HFFc6 (cell line): ENCODE measurements around the gene PRMT9. TPM values are rescaled to one million over a fixed set of nuclear protein-coding genes. Genes with fewer than 3 reads are reported as not detected.

Source experiments
- DNase-seq: peaks from one replicate; pipeline ENCODE4 v3.0.0-alpha.2; 2018
- H3K27ac Mint-ChIP-seq: 2 replicates; pipeline ENCODE4 v1.8.0; 2020; ENCODE audit warnings: mild to moderate bottlenecking, mixed read lengths
- H3K27me3 Mint-ChIP-seq: 2 replicates; pipeline ENCODE4 v1.8.0; 2021; ENCODE audit warnings: mild to moderate bottlenecking, moderate library complexity, mixed read lengths; ENCODE audit not compliant: insufficient read depth
- H3K36me3 Mint-ChIP-seq: 2 replicates; pipeline ENCODE4 v1.8.0; 2021; ENCODE audit warnings: low read depth, mixed read lengths
- H3K4me1 Mint-ChIP-seq: 2 replicates; pipeline ENCODE4 v1.8.0; 2020; ENCODE audit warnings: low read depth, mixed read lengths
- H3K4me3 Mint-ChIP-seq: 2 replicates; pipeline ENCODE4 v1.8.0; 2020; ENCODE audit warnings: mild to moderate bottlenecking, moderate library complexity, mixed read lengths
- H3K9me3 Mint-ChIP-seq: 2 replicates; pipeline ENCODE4 v1.8.0; 2020; ENCODE audit warnings: mild to moderate bottlenecking, mixed read lengths
- CTCF ChIP-seq: fragments of 200-600 bp; sonication (generic); IDR thresholded peaks from 2 replicates; pipeline ENCODE4 v1.5.0; 2021; ENCODE audit warnings: antibody characterized with exemption, mild to moderate bottlenecking
- total RNA-seq, 6 experiments: library from RNA; stranded (reverse); fragmentation: NEBNext Ultra II Directional; extraction: Animal tissue kit (Norgen Biotek cat#: 25700); gene quantifications; 2 replicates in 1 of 6; 3 replicates in 5 of 6; pipeline ENCODE4 v1.2.3, GENCODE V29; 2021

Gene PRMT9
- total RNA-seq, 6 experiments from 2014 or later = 6.5 to 8.5 (median 7.3) TPM

- Mint-ChIP-seq H3K9me3 (no peaks in the 10 kb centered on the region), H3K36me3 (no peaks in the 10 kb centered on the region), H3K4me3 (no peak overlapping the region), H3K27ac (no peak overlapping the region), H3K27me3 (peaks cover 13% of the 10 kb centered on the region), H3K4me1 (no peaks in the 10 kb centered on the region)
- TF ChIP-seq CTCF = no peak
- no peak for DNase-seq
Measured at GRCh38 chr4:147693218-147693617, 9.3 kb upstream of the PRMT9 start.

GRCh38 chr4:147691820-147692219 is 7.9 kb upstream of the PRMT9 start:
- Mint-ChIP-seq H3K36me3 (no peaks in the 10 kb centered on the region), H3K9me3 (no peaks in the 10 kb centered on the region), H3K4me1 (no peaks in the 10 kb centered on the region), H3K27me3 (peaks cover 9% of the 10 kb centered on the region), H3K4me3 (no peak overlapping the region), H3K27ac (no peak overlapping the region)
- no peak for DNase-seq
- no peak for TF ChIP-seq CTCF

- Mint-ChIP-seq H3K4me3 (no peak overlapping the region), H3K4me1 (peaks cover 9% of the 10 kb centered on the region), H3K36me3 (no peaks in the 10 kb centered on the region), H3K9me3 (no peaks in the 10 kb centered on the region), H3K27me3 (peaks cover 9% of the 10 kb centered on the region), H3K27ac (no peak overlapping the region)
- no peak for TF ChIP-seq CTCF
- DNase-seq = no peak
Measured at GRCh38 chr4:147689067-147689466, 5.1 kb upstream of the PRMT9 start.

DNA sequence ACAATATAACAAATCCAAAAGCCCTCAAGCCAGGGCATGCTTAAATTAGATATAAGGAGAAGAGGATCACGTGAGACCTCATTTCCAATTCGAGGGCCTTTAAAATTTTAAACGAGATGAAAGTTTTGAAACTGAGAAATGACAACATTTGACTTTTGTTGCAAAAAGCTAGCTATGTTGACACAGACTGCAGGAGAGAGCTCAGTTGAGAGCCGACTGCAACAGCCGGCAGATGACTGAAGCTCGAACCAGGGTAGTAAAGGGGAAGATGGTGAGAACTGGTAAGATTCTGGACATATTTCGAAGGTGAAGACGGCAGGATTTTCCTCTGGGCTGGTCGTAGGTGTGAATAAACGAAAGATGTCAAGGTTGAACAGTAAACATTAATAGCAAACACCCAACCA is 773 bp downstream of the PRMT9 start:
- no peaks in the 10 kb centered on the region for H3K9me3 Mint-ChIP-seq
- H3K27me3 Mint-ChIP-seq = no peaks in the 10 kb centered on the region
- peak overlapping the region; percentile 93 for H3K27ac Mint-ChIP-seq
- no peak for TF ChIP-seq CTCF
- H3K4me1 Mint-ChIP-seq = peaks cover 39% of the 10 kb centered on the region
- H3K36me3 Mint-ChIP-seq = peaks cover 12% of the 10 kb centered on the region; the same call in 1 of the 2 replicates
- DNase-seq = peak; percentile 21
- peak overlapping the region; percentile 98 for H3K4me3 Mint-ChIP-seq

- Mint-ChIP-seq H3K9me3 (no peaks in the 10 kb centered on the region), H3K27ac (peak overlapping the region; percentile 93), H3K27me3 (no peaks in the 10 kb centered on the region), H3K4me1 (peaks cover 43% of the 10 kb centered on the region), H3K36me3 (peaks cover 12% of the 10 kb centered on the region; the same call in 1 of the 2 replicates), H3K4me3 (peak overlapping the region; percentile 98)
- no peak for TF ChIP-seq CTCF
- no peak for DNase-seq
Measured at GRCh38 chr4:147682755-147683154, 1.2 kb downstream of the PRMT9 start.
